GM18508 (cell line): ENCODE data around the gene GABRP.

Experiments used
- ATAC-seq: cut with Tn5 transposase; IDR thresholded peaks from one replicate; pipeline ENCODE4 v1.9.1; 2021; ENCODE audit warnings: moderate number of reproducible peaks; ENCODE audit not compliant: insufficient read depth, unreplicated experiment

The GABRP gene

GRCh38 chr5:170854566-170854965 is 71.0 kb downstream of the GABRP start:
- no peak for ATAC-seq

GRCh38 chr5:170857066-170857465 is 73.5 kb downstream of the GABRP start:
- no peak for ATAC-seq

DNA sequence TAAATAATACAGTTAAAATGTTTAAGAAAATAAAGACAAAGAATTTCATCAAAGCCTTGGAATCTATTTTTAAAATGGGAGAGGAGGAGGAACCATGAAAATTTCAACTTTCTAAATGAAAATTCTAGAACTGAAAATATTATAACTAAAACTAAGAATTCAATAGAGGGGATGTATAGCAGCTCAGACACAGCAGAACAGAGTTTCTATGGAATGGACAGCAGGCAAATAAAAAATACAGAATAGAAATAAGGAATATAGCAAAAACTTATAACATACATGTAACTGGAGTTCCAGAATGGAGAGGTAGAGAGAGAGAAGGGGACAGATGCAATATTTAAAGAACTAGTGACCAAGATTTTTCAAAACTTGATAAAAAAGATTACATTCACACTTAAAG is 76.9 kb downstream of the GABRP start:
- no peak for ATAC-seq

DNA sequence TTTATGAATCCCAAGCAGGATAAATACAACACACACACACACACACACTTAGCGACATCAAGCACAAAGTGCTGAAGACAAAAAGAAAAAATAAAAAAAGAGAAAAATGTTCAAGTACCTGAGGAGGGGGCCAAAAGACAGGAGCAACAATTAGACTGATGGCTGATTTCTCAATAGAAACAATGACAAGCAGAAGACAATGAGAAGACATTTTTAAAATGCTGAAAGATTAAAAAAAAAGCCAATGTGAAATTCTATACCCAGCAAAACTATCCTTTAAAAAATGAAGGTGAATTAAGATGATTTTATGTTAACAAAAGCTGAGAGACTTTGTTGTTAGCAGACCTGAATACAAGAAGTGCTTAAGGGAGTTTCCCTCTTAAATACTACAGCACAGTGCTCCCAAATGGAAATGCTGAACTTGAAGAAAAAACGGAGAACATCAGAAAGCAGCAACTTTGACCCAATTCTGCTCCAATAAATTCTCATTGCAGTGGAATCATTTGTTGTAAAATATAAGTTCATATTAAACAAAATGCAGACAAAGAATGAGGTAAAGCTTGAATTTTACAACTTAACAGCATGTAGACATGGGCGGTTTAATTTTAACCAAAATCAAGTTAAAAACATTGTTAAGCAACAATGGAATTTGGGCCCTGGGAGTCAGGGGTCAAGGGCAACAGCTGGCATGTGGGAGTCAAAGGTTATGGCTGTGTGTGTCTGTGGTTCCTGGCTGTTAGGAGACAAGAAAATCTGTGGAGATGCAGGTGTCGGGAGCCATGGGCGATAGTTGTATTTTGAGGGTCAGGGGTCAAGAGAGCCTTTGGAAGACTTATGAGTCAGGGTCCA is 77.5 kb downstream of the GABRP start:
- no peak for ATAC-seq

DNA sequence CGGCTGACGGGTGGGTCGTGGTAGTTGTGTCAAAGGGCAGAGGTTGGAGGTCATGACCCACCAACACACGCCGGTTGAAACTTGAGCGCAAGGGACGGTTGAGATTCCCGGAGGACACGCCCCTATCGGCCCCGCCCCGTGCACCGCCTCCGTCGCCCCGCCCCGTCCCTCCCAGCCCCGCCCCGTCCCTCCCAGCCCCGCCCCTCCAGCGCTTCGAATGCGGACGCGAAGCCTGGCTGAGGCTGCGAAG is 78.1 kb downstream of the GABRP start:
- no peak for ATAC-seq

DNA sequence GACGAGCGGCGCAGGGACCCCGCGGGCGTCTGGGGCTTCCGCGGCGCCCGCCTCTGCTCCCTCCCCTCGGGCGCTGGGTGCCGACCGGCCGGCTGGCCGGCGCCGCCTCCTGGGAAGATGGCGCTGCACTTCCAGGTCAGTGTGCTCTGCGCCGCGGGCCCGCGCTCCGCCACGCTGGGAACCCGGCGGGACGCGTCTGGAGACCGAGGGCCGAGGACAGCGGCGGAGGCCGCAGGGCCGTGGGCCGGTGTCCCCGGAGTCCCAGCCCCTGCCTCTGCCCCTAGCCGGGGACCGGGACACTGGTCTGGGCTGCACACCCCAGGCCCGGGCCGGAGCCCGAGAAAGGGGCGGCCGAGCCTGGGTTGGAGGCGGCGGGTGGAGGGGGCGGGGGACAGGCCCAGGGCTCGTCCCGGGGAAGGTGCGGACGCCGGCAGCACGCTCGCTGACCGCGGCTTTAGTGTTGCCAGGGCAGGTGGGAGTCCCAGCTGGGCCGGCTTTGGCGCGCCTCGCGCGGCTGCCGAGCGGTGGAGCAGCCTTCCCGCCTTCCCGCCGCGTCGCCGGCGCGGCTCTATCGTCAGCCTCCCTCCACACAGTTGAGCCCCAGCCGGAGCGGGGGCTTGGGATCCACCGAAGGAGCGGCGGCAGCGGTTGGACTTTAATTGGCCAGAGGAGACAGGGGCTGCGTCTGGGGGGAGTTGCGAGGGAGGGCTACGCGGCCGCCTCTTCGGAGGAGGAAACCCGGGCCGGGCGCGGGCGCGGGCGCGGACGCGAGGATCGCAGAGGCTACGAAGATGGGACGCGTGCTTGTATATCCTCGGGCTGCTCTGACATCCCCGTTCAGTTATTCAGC is 78.6 kb downstream of the GABRP start, which contains the start of gene RANBP17:
RANBP17 (plus strand) TSS at position 102 of the 850 bp plus-strand sequence.
- ATAC-seq, result no peak

DNA sequence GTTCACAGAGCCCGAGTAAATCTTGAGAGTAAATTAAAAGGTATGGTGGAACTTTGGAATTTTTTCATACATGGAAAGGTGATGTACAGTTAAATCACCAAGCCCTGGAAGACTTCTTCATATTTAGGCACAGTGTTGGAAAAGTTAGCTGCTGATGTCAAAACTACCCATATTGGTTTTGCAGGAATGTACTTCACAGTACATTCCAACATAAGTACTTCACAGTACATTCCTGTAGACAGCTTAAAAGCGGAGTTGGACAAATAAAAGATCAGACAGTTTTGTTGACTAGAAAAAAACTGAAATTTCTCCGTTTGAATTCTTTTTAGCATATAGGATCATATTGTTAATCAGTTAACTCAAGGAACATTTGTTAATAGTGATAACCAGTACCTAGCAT is 80.1 kb downstream of the GABRP start:
- ATAC-seq, result no peak
